Lower lobe of right lung (tissue), 2 donors: ENCODE results near the gene C3. TPM values are rescaled to one million over a fixed set of nuclear protein-coding genes. Genes with fewer than 3 reads are reported as not detected.

Source experiments
- ATAC-seq, 2 donors: fragments of 200-7000 bp; cut with Tn5 transposase; one replicate each; pipeline ENCODE4 v1.9.1; 2020 to 2022; ENCODE audit warnings: mild to moderate bottlenecking in 2 of 2, moderate library complexity in 2 of 2
- DNase-seq: peaks from one replicate; pipeline ENCODE4 v3.0.0-alpha.2; 2020
- H3K27ac ChIP-seq: fragments of 200-600 bp; one replicate; pipeline ENCODE4 v1.8.0; 2022
- H3K27me3 ChIP-seq: fragments of 200-600 bp; one replicate; pipeline ENCODE4 v1.8.0; 2022; ENCODE audit warnings: low read depth
- H3K36me3 ChIP-seq: fragments of 200-600 bp; one replicate; pipeline ENCODE4 v1.8.0; 2022; ENCODE audit warnings: mild to moderate bottlenecking
- H3K4me1 ChIP-seq: fragments of 200-600 bp; one replicate; pipeline ENCODE4 v1.8.0; 2022
- H3K4me3 ChIP-seq: fragments of 200-600 bp; one replicate; pipeline ENCODE4 v1.8.0; 2022; ENCODE audit warnings: mild to moderate bottlenecking
- H3K9me3 ChIP-seq: fragments of 200-600 bp; one replicate; pipeline ENCODE4 v1.8.0; 2022
- CTCF ChIP-seq: fragments of 200-600 bp; IDR thresholded peaks from one replicate; pipeline ENCODE4 v1.8.0; 2022; ENCODE audit warnings: antibody characterized with exemption, mild to moderate bottlenecking
- intact Hi-C: fragments of 100-400 bp; cut with DNase I; formaldehyde crosslinking; loops from one replicate; pipeline ENCODE4 v1.11.0; 2022
- total RNA-seq: library from RNA; stranded (reverse); fragmentation: NEBNext Ultra II Directional; extraction: Animal tissue kit (Norgen Biotek cat#: 25700); gene quantifications from one replicate; pipeline ENCODE4 v1.2.1, GENCODE V29; 2021
- donor health status: DM: no; HTN: yes; CAD: no; lungs with severe emphysema.

The C3 gene
- total RNA-seq, 1 donor from 2014 or later: 1,321 TPM

- ATAC-seq: peak; percentile 8 to 32
- Histone ChIP-seq H3K27me3 (no peaks in the 10 kb centered on the region), H3K36me3 (peaks cover 87% of the 10 kb centered on the region), H3K27ac (no peak overlapping the region), H3K4me1 (no peaks in the 10 kb centered on the region), H3K9me3 (no peaks in the 10 kb centered on the region), H3K4me3 (no peak overlapping the region)
- intact Hi-C loops: no loop called here
- DNase-seq: no peak
- TF ChIP-seq CTCF: no peak
These were observed 26.8 kb downstream of the C3 start for GRCh38 chr19:6693681-6694080.

GRCh38 chr19:6693056-6693471 is 27.4 kb downstream of the C3 start:
- Histone ChIP-seq H3K4me1 (no peaks in the 10 kb centered on the region), H3K27me3 (no peaks in the 10 kb centered on the region), H3K36me3 (peaks cover 83% of the 10 kb centered on the region), H3K9me3 (no peaks in the 10 kb centered on the region), H3K27ac (no peak overlapping the region), H3K4me3 (no peak overlapping the region)
- no peak for DNase-seq
- intact Hi-C loops: no loop called here
- peak in 1 of 2 donors; percentile 9 for ATAC-seq
- no peak for TF ChIP-seq CTCF

GRCh38 chr19:6692027-6692426 is 28.4 kb downstream of the C3 start:
- no peaks in the 10 kb centered on the region for H3K9me3 ChIP-seq
- H3K27ac ChIP-seq: no peak overlapping the region
- H3K36me3 ChIP-seq: peaks cover 73% of the 10 kb centered on the region
- H3K27me3 ChIP-seq: no peaks in the 10 kb centered on the region
- no peak for TF ChIP-seq CTCF
- no peak for DNase-seq
- ATAC-seq: no peak
- no peaks in the 10 kb centered on the region for H3K4me1 ChIP-seq
- H3K4me3 ChIP-seq: no peak overlapping the region
- intact Hi-C loops: no loop called here

- no peaks in the 10 kb centered on the region for H3K4me1 ChIP-seq
These were observed 29.1 kb downstream of the C3 start for GRCh38 chr19:6691342-6691741.

GRCh38 chr19:6690160-6690885 is 30.1 kb downstream of the C3 start:
- Histone ChIP-seq H3K4me1 (no peaks in the 10 kb centered on the region), H3K27ac (no peak overlapping the region), H3K9me3 (no peaks in the 10 kb centered on the region), H3K4me3 (no peak overlapping the region), H3K27me3 (no peaks in the 10 kb centered on the region), H3K36me3 (peaks cover 74% of the 10 kb centered on the region)
- ATAC-seq (no peak), DNase-seq (no peak)
- intact Hi-C loops: no loop called here
- TF ChIP-seq CTCF: no peak

More at GRCh38 chr19:6691342-6691741, 29.1 kb downstream of the C3 start:
- no peak overlapping the region for H3K27ac ChIP-seq
- H3K27me3 ChIP-seq: no peaks in the 10 kb centered on the region
- no peaks in the 10 kb centered on the region for H3K9me3 ChIP-seq
- ATAC-seq (no peak), DNase-seq (no peak)
- no peak for TF ChIP-seq CTCF
- H3K36me3 ChIP-seq: peaks cover 73% of the 10 kb centered on the region
- no peak overlapping the region for H3K4me3 ChIP-seq
- intact Hi-C loops: no loop called here
